Regular cardiac myocyte (primary cell): ENCODE results near the gene PMIS2. TPM values are rescaled to one million over a fixed set of nuclear protein-coding genes. Genes with fewer than 3 reads are reported as not detected.

Source experiments
- total RNA-seq: library from RNA; depleted of rRNA; stranded (reverse); fragments of >200 nt; gene quantifications from 2 replicates; pipeline ENCODE4 v1.2.3, GENCODE V29; 2014

Gene PMIS2
- not detected in 2 replicates for total RNA-seq

DNA sequence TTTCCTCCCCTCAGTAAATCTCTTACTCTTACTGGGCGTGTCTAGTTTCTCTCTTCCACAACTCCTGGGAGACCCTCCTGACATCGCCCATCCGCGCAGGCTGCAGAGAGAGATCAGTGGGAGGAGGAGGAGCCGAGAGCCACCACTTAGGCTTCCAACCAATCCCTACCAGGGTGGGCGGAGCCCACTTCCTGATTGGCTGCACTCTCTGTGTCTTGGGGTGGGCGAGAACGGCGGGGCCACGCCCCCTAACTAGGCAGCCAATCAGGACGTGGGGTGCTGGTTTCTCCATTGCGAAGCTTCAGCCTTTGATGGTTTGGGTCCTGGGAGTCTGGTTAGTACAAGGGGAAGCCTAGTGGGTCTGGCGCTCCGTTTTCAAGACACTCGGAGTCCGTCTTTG lies at the start of gene PMIS2:
Gene PMIS2, plus strand, starts transcription at position 326 of the 400 bp plus-strand sequence. CDS start 87 bp downstream, outside the sequence.

DNA sequence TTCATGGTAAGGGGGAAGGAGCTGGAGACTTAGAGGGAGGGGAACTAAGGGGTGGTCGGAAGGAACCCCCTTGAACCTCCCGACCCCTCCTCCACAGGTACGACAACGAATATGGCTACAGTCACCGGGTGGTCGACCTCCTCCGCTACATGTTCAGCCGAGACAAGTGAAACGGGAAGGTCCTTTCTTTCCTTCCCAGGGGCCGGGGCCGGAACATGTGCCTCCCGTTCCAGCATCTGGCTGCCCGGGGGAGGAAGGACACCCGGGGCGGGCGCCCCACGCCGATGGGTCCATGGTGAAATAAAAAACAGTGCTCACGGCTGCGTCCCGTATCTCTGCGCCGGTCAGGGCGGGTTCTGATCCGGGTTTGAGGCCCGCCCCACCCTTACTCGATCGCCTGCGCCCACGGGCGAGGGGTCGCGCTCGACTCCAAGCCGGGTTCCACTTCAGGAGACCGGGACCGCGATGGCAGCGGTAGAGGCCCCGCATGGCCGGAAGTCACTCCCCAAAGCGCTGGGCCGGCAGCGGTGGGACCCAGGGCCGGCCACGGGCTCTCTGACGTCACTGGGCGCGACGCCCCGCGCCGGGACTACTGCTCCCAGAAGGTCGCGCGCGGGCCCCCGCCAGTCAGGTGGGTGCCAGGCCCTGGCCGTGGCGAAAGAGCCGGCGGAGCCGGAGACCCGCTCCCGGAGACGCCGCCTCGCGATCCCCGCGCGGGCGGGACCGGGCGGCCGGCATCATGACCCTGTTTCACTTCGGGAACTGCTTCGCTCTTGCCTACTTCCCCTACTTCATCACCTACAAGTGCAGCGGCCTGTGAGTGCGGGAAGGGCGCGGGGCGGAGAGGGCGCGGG lies 40.7 kb upstream of the PMIS2 start, which contains the start of gene TMEM147:
Gene TMEM147, plus strand, starts transcription at position 626 of the 854 bp plus-strand sequence. Its CDS starts 114 bp downstream, at position 740.

DNA sequence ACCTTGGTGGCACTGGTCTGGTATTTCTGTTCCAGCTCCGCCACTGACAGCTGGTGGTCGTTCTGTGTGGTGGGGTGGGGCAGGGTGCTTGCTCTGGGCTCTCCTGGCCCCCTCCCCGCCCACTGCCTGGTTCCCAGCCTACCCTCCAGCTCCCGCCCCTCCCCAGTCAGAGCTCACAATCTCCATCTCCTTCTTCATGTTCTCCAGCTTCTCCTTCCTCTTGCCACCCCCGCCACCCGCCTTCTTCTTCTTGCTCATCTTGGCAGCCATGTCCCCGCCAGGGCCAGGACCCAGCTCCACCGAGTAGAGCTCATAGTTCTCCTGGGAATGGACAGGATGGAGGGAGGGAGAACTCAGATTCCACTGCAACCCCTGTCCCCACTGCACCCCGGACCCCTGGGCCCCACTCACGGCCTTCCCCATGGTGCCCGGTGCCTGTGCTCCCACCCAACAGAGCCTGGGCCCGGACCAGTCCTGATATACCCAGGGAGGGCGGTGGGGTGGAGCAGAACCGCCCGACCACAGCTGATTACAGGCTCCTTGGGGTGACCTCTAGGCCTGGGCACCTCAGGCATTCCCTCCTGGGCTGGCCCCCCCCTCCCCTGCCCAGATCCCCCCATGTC lies 22.7 kb upstream of the PMIS2 start, which contains the start of gene ATP4A:
Gene ATP4A, minus strand, starts transcription at position 452 of the 623 bp plus-strand sequence. Its CDS starts 29 bp downstream, at position 423.

DNA sequence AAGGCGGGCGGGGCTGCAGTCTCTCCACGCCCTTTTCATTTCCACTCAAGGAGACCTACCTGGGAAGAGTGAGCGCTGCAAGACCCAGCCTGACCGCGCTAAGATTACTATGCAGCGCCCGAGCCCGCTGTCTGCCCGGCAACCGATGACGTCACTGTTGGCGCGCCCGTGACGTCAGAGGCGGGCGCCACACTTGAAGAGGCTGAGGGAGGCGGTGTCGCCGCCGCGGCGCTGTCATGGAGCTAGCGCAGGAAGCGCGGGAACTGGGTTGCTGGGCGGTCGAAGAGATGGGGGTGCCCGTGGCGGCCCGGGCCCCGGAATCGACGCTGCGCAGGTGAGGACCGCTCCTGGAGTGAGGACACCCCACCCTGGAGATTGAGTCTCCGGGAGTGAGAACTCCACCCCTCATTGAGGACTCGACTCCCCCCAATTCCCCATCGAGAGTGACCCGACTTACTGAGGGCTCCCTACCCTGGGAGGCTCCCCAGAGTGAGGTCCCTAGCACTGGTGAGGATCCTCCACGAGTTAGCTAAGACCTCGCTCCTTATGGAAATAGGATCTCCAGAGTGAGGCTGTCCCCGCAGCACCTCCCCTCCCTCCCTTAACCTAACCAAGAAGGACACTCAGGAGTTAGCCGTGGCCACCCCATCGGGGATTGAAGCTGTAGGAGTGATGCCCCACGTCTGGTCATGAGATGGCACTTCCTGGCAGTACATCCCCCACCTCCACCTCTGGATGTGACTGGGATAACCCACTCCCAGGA lies 26.8 kb downstream of the PMIS2 start, which contains the start of gene HAUS5:
Gene HAUS5, plus strand, starts transcription at position 177 of the 763 bp plus-strand sequence. Its CDS starts 60 bp downstream, at position 237.

DNA sequence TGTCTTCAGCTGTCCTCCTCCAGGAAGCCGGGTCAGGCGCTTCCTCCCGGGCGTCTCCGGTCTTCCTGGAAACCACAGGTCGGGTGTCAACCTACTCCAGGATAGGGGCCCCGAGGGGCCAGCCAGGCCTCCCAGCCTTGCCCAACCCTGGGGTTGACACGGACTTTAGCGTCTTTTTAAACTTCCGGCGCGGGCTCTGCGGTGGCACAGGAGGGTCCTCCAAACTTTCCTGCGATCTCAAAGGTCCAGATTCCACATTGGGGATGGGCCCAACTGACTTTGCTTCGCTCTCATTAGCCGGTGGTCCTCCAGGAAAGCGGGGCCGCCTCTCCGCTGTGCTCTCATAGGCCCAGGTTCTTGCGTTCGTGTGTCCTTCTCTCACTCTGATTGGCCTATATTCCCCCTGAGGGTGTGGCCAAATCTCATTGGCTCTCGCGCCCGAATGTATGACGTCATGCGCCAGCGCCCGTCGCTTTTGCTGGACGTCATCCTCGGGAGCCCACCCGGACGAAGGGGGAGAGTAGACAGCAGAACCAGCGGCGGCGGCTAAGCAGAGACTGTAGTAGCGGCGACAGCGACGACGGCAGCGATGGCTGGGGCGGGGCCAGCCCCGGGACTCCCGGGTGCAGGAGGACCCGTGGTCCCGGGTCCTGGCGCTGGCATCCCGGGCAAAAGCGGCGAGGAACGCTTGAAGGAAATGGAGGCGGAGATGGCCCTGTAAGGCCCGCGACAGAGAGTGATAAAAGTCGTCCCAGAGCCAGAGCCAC lies 42.8 kb downstream of the PMIS2 start, which contains the start of gene RBM42:
Gene RBM42, plus strand, starts transcription at position 472 of the 767 bp plus-strand sequence. Its CDS starts 118 bp downstream, at position 590.

Other genes with a start within 250 kb of the PMIS2 start
- gene FFAR1, start 238.3 kb upstream of the PMIS2 start, total RNA-seq: not detected in 2 replicates
- not detected in 2 replicates for gene FFAR3, start 227.7 kb upstream of the PMIS2 start, total RNA-seq
- gene GPR42, start 215.1 kb upstream of the PMIS2 start, total RNA-seq: not detected in 2 replicates
- not detected in 2 replicates for gene FFAR2, start 137.9 kb upstream of the PMIS2 start, total RNA-seq
- gene KRTDAP, start 95.7 kb upstream of the PMIS2 start, total RNA-seq: not detected in 2 replicates
- gene DMKN, start 72.5 kb upstream of the PMIS2 start, total RNA-seq: 0.77 and 2.5 TPM in 2 replicates
- 0.19 and 2.0 TPM in 2 replicates for gene SBSN, start 57.9 kb upstream of the PMIS2 start, total RNA-seq
- not detected in 2 replicates for gene GAPDHS, start 52.7 kb upstream of the PMIS2 start, total RNA-seq
- gene TMEM147, start 40.5 kb upstream of the PMIS2 start, total RNA-seq: 83.2 and 98.7 TPM in 2 replicates
- not detected in 2 replicates for gene ATP4A, start 22.5 kb upstream of the PMIS2 start, total RNA-seq
- 4.8 and 11.1 TPM in 2 replicates for gene HAUS5, start 26.6 kb downstream of the PMIS2 start, total RNA-seq
- 26.2 and 58.3 TPM in 2 replicates for gene RBM42, start 42.9 kb downstream of the PMIS2 start, total RNA-seq
- gene ETV2, start 55.6 kb downstream of the PMIS2 start, total RNA-seq: 0.19 and 0.28 TPM in 2 replicates
- gene COX6B1, start 62.1 kb downstream of the PMIS2 start, total RNA-seq: 282 and 447 TPM in 2 replicates
- gene UPK1A, start 80.3 kb downstream of the PMIS2 start, total RNA-seq: under 0.01 TPM in 1 of 2 replicates, not detected in the other
- not detected in 2 replicates for gene ZBTB32, start 118.4 kb downstream of the PMIS2 start, total RNA-seq
- gene KMT2B, start 131.8 kb downstream of the PMIS2 start, total RNA-seq: 2.5 and 3.3 TPM in 2 replicates
- gene IGFLR1, start 156.3 kb downstream of the PMIS2 start, total RNA-seq: 0.56 and 1.3 TPM in 2 replicates
- gene U2AF1L4, start 159.2 kb downstream of the PMIS2 start, total RNA-seq: 7.3 and 7.9 TPM in 2 replicates
- gene PSENEN, start 159.5 kb downstream of the PMIS2 start, total RNA-seq: 15.1 and 17.5 TPM in 2 replicates
- gene LIN37, start 162.4 kb downstream of the PMIS2 start, total RNA-seq: 10.5 and 11.0 TPM in 2 replicates
- 36.4 and 96.1 TPM in 2 replicates for gene HSPB6, start 170.9 kb downstream of the PMIS2 start, total RNA-seq
- gene PROSER3, start 172.0 kb downstream of the PMIS2 start, total RNA-seq: 2.8 and 4.0 TPM in 2 replicates
- gene ARHGAP33, start 189.4 kb downstream of the PMIS2 start, total RNA-seq: 1.7 and 2.9 TPM in 2 replicates
- gene PRODH2, start 226.7 kb downstream of the PMIS2 start, total RNA-seq: not detected in 2 replicates